GM18520 (cell line): ENCODE measurements around the gene AKR7A3.
"Not testable (repeated sequence)": the region's sequence is repeated elsewhere in the genome, so short reads cannot be mapped to it uniquely, and the experiment has no call there.

ENCODE experiments used
- ATAC-seq: cut with Tn5 transposase; IDR thresholded peaks from one replicate; pipeline ENCODE4 v1.9.1; 2021; ENCODE audit not compliant: unreplicated experiment

The AKR7A3 gene

DNA sequence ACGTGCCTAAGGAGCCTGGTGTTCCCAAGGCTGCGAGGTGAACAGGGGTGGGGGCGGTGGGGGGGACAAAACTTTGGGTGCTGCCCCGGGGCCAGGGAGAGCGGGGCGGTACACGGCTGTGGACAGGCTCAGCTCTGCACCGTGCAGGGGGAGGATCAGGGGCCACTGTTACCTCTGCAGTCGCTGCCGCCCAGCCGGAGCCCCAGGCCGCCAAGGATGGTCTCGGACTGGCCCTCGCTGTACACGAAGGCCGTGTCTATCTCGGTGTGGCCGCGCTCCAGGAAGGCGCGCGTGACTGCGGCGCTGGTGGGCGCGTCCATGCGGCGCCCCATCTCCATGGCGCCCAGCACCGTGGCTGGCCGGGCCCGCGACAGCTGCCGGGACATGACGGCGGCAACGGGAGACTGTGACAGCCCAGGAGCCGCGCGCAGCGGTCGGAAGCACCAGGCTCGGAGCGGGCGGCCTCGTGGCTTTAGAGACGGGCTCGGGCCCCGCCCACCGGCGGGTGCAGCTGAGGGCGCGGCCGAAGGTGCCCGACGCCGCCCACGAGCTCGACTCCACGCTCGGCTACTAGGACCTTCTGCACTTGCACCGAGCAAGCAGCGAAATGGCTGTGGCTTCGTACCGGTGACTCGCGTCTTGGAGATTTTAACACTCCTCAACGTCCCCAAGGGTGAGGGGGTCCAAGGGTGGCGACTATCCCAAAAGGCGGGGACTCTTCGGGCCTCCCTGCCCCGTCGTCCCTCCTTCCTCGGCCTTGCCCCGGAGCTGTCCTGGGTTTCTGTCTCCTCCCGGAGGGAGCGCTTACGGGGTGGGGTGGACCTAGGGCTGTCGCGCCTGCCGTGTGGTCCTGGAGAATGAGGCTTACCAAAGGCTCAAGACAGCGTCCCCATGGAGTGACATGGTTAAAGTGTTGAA, at the start of gene AKR7A3:
TSS of gene AKR7A3 (minus strand) at position 447 of the 918 bp plus-strand sequence. CDS start at position 386, 61 bp downstream.
- ATAC-seq: not testable (repeated sequence)

DNA sequence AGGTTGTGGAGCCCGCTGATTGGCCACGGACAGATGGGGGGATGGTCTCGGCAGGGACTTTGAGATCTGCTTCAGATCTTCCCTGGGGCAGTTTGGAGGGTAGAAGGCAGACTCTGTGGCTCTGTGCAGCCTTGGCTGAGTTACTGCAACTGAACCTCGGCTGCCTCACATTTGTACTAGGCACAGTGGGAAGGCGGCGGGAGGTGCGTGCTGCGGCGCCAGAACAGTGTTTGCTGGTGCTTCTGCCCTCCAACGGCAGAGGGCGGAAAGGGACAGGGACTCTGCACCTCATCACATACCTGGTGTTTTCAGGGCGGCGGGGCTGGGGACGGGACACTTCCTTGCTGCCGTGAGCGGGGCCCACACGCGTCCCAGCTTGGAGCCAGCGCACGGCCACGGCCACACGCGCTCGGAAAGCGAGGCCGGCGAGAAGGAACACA, 49.8 kb upstream of the AKR7A3 start:
- no peak for ATAC-seq

DNA sequence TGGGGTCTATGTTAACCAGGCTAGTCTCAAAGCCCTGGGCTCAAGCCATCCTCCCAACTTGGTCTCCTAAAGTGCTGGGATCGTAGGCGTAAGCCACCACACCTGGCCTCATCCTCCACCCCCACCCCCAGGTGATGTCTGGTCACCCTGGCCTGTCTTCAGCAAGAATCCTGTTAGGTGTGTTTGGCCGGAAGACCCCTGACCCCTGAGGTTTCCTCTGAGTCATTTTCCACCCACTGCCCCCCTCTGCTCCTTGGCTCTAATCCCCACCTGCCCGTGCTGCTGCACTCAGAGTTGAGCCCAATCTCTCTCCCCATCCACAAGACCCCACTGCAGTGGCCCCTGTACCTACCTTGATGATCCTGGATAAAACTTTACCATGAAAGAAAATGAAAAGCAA, 48.7 kb upstream of the AKR7A3 start:
- ATAC-seq: no peak

DNA sequence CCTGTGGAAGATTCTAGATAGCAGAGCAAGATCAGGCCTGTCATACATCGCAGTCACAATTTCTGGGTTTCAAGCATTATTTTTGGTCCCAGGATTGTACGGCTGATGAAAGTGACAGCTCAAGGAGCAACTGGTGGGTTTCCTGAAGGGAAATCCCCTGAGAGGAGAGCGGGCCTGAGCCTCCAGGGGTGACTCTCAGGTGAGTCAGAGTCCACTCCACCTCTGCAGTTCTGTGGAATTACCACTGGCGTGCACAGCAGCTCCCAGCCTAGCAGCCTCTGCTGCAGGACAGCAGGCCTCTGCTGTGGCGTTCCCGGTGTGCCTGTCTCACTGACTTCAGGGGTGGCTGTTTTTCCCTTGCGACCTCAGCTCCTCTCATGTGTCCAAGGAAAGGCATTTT, 48.0 kb upstream of the AKR7A3 start:
- no peak for ATAC-seq

DNA sequence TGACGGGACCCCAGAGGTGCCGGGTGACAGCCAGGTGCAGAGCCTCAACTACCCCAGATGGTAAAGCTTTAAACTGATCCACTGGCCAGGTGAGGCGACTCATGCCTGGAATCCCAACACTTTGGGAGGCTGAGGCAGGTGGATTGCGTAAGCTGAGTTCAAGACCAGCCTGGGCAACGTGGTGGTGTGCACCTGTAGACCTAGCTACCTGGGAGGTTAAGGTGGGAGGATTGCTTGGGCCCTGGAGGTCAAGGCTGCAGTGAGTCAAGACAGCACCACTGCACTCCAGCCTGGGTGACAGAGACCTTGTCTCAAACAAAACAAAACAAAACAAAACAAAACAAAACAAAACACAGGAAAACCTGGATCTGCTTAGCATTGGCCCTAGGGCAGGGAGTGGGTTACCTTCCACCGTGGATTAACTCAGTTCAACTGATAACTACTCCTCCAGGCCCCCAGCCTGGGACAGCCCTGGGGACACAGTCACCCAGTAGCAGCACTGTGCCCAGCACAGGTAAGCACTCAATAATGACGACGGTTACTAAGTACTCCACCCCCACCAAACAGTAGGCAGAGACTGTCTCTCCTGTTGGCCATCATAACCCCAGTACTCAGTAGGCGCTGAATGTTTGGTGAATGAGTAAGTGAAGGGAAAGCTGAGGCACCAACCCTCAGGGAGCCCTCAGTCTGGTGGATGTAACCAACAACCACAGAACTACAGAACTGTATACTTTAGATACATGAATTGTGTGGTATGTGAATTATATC, 45.2 kb upstream of the AKR7A3 start:
- no peak for ATAC-seq

DNA sequence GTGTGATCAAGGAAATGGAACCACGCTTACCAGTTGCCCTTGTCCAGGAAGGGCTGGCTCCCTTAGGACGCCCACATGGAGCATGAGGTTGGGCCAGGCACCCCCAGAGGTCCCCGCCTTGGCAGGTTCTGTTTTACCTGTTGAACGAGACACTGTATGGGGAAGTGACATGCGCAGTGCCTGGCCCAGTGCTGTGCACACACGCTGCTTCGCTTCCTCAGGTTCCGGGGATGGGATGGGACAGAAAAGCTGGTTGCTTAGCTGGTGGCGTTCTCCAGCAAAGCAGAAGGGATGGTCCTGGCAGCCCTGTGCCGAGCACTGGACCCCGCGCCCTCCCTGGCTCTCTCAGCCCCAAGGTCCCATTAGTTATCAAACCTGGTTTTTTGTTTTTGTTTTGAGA, 44.3 kb upstream of the AKR7A3 start:
- ATAC-seq: no peak

DNA sequence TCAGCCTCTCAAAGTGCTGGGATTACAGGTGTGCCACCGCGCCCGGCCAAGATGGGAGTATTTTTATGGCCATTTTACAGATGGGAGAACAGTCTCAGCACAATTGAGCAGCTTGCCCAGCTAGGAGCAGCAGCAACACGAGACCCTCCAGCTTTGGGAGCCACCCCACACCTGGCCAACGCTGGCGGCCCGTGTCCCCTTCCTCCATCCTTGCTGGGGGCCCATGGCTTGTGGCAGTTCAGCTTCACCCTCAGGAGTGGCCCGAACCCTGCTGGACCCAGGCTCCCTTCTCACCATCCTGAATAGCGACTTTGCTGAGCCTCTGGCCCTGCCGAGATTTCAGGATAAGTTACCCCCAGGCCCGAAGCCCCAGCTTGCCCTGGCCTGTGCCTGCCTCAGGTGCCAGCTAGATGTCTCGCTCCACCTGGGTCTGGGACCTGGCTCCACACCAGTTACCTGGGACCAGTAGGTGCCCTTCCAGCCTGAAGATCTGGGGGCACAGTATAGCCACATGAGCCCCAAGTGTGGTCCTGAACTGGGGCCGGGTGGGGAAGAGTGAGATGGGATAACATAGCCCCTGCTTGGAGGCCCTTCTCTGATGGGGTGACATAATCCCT, 42.8 kb upstream of the AKR7A3 start:
- no peak for ATAC-seq

DNA sequence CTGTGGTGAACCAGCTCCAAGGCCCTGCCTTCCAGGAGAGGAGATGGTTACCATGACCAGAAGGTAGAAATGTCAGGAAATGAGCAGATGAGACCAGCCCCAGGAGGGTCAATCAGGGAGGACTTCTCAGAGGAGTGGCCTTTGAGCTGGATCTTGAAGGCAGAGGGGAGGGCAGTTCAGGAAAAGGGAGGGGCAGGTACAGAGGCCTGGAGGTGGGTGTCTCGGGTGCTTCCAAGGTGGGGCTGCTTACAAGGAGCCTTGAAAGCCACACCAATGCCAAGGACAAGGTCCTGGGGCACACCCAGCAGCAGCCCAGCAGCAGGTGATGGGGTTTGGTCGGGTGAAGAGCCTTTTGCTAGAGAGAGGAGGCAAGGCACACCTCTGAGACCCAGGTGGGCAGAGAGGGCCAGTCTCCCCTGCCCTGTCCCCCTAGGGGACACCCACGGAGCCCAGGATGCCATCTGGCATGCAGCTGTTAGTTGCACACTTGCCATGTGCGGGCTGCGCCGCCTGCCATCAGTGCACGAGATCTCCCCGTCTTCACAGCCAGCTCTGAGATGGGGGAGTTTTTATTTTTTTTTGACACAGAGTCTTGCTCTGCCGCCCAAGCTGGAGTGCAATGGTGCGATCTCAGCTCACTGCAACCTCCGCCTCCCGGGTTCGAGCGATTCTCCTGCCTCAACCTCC, 42.0 kb upstream of the AKR7A3 start:
- no peak for ATAC-seq

DNA sequence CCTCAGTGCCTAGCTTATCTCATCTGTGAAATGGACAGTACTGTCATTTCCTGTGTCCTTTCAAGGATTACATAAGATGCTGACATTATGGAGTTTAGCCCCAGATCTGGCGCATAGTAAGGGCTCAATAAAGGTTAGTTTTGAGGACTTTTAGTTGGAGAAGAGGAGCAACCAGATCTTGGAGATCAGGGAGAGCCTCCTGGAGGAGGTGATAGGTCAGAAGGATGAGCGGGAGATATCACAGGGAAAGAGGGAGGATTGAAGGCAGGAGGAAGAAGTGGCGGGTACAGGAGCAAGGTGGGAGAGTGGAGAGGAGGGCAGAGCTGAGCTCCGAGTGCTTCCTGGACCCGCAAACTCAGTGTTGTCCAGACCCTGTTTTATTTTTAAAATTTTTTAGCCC, 41.0 kb upstream of the AKR7A3 start:
- no peak for ATAC-seq

DNA sequence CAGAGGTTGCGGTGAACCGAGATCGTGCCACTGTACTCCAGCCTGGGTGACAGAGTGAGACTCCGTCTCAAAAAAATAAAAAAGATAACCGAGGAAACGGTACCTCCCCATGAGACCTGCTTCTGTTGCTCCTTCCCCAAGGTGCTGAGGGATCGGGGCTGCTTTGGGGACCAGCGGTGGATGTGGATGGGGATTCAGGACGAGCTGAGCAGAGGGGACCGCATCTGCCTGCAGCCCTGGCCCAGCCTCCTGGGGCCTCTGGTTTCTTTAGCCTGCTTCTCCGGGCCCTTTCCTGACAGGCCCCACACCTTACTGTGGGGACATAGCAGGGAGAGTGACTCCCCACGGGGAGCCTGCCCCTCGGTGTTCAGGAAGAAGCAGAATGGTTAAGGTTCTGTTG, 40.6 kb upstream of the AKR7A3 start:
- ATAC-seq: no peak

DNA sequence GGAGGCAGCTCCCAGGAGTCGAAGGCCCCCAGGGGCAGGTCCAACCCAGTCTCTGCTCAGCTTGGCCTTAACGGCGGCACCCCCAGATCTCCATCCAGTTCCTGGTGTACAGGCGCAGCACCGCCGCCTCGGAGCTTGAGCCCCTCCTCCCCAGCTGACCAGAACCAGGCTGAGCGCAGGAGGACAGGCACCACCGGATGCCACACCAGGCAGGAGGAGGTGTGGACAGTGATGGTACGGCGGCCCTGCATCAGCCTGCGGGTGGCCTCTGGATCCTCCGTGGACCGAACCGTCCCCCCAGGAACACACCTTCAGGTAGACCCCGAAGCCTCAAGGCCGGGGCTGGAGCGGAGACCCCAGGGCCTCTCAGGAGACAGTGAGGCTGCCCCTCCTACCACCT, 39.9 kb upstream of the AKR7A3 start:
- no peak for ATAC-seq

DNA sequence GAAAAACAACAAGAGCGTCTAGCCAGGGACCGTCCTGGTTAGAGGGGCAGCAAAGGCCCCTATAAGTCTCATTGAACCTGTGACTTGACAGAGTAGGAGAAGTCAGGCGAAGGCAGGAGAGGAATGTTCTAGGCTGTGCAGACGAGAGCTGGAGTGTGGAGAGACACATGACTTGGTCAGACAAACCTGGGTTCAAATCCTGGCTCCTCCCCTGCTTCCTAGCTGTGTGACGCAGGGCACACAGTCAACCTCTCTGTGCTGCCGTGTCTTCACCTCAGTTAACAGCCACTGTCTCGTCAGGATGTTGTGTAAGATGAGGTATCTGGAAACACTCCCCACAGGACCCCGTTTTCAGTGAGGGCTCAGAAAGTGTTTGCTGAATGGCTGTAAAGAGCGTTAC, 39.2 kb upstream of the AKR7A3 start:
- no peak for ATAC-seq

DNA sequence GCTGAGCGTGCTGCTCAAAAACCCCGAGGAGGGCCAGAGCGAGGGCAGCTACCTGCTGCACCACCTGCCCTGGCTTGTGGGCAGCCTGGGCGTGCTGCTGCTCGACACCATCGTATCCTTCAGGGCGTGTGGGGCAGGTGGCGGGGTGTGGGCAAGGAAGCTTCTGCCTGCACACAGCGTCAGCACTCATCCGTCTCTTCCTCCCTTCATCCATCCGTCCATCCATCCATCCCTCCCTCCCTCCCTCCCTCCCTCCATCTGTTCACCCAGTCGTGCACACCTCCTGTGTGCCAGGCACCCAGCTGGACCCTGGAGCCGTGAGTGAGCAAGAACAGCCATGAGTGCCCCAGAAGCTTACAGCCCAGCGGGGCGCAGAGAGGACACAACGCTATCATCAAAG, 38.7 kb upstream of the AKR7A3 start:
- ATAC-seq: no peak

DNA sequence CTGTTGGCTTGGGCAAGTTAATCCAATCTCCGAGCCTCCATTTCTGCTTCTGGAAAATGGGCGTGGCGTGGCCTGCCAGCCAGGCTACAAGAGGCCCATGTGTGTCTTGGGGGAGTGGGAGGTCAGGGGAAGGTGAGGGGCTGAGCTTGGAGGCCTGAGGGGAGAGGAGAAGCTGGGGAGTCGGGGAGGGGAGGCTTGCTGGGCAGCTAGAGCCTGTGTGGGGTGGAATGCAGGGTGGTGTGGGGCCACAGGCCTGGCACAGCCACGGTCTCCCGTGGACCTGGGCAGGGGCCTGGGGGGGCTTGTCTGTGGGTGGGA, 38.1 kb upstream of the AKR7A3 start:
- ATAC-seq: no peak

DNA sequence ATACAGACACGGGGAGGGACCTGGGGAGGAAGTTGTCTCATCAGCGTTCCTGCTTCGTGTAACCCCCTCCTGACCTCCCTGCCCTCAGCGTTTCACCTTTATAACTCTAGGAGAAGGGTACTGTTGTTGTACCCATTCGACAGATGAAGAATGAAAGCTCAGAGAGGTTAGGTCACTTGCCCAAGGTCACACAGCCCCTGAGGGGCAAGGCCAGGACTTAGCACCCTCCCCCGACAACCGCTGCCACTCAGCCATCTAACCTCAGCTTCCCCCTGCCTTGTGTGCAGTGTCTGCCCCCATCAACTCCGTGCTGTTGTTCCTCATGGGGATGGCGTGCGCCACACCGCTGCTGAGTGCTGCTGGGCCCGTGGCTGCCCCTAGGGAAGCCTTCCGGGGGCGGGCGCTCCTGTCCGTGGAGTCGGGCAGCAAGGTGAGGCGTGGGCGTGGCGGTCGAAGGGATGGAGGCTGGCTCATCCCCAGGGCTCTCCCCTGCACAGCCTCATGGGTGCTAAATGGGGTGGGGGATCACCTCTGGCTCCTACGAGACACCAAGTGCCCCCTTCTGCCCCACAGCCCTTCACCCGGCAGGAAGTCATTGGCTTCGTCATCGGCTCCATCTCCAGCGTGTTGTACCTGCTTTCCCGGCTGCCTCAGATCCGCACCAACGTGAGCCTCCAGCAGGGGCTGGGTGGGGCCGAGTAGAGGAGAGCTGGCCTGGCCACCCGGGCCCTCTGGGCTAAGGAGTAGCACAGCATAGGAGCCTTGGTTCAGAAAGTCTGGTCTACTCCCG, 37.6 kb upstream of the AKR7A3 start:
- no peak for ATAC-seq

DNA sequence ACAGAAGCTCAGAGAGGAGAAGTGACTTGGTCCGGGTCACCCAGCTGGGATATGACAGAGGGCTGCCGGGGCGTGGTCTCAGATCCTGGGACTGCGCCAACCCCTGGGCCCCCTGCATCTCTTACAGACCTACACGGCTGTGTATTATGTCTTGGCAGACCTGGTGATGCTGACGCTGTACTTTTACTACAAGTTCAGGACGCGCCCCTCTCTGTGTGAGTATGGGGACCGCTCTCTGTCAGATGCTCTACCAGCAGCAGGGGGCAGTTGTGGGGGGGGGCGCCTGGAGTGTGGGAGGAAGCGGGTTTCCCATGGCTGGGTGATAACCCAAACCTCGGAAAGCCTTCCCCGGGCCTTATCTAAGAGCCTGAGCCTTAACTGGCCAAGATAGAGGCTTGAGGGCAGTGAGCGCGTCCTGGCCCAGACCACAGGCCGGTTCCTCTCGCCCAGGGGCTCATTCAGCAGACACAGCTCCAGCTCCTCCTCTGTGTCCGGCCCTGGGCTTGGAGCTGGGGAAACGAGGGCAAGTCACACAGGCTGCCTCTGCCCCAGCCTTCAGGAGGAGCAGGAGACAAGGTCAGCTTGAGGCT, 36.9 kb upstream of the AKR7A3 start:
- ATAC-seq: no peak

DNA sequence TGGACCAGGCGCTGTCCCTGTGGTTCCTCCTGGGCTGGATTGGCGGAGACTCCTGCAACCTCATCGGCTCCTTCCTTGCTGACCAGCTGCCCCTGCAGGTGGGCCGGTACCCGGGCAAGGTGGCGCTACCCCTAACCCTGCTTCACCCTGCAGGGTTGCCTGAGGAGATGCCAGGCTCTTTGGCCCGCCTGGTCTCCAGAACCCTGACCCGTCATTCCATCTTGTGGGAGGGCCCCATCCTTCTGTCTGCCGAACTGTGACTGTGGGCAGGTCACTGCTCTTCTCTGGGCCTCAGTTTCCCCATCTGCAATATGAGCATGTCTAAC, 36.1 kb upstream of the AKR7A3 start:
- no peak for ATAC-seq

DNA sequence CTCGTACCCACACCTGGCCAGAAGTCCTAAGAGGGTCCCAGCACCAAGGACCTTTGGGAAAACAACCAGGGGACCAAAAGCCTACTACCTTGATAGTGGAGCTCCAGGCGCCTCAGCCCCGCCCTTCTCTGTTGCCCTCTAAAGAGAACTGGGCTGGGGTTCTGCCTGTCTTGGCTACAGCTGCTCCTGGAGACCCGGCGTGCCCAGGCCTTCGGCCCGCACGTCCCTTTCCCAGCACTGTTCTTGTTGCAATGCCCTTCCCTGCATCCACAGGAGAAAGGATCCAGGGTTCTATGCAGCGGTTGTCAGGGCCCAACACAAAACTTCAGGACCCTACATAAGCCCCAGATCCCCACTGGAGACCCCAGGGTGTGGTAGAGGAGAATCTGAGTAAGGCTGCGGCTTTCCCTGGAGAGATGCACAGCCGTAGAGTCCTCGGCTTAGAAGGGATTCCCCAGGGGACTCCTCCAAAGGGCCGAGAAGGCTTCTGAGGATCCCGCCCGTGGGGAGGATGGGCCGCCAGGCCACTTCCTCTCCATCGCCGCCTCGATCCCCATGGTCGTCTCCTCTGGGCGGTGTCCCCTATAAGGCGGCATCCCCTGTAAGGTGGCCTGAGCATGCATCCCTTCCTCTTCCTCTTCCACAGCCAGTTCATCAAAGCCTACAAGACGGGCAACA, 35.6 kb upstream of the AKR7A3 start:
- no peak for ATAC-seq

DNA sequence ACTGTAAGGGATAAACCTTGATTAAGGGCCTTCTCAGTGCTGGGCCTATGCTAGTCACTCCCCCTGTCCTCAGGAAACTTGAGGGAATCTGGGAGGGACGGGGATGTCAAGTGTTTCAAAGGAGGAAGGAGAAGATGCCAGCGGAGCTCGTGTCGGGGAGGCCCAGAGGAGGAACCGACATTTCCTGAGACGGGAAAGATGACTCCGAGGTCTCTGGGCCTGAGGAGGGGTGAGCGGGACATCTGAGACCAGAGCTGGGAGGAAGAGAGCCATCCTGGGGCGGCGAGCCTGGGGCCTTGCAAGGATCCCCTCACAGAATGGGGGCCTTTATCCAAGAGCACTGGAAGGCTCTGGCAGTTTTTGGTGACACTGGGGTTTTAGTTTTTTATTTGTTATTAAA, 33.9 kb upstream of the AKR7A3 start:
- ATAC-seq: no peak

DNA sequence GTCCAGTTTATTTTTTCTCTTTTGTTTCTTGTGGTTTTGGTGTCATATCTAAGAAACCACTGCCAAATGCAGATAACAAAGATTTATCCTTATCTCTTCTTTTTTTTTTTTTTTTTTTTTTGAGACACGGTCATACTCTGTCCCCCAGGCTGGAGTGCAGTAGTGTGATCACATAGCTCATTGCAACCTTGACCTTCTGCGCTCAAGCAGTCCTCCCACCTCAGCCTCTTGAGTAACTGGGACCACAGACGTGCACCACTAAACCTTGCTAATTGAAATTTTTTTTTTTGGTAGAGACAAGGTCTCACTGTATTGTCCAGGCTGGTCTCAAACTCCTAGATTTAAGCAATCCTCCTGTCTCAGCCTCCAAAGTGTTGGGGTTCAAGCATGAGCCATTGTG, 32.5 kb upstream of the AKR7A3 start:
- no peak for ATAC-seq
